GM18951 (cell line): ENCODE data around the gene NIP7.
"Not testable (repeated sequence)": the region's sequence is repeated elsewhere in the genome, so short reads cannot be mapped to it uniquely, and the experiment has no call there.

Experiments
- POLR2A ChIP-seq: IDR thresholded peaks from 4 replicates; pipeline ENCODE4 v1.6.1; 2011; ENCODE audit warnings: mild to moderate bottlenecking; ENCODE audit not compliant: insufficient read length, insufficient read depth; ENCODE audit errors: extremely low read depth
- in situ Hi-C: fragments of 300-500 bp; cut with MboI; formaldehyde crosslinking; loops from one replicate; pipeline ENCODE4 v1.12.0; 2022; ENCODE audit warnings: low sequenced_read_pairs, mixed read lengths, inconsistent platforms; ENCODE audit not compliant: unreplicated experiment

Gene NIP7

DNA sequence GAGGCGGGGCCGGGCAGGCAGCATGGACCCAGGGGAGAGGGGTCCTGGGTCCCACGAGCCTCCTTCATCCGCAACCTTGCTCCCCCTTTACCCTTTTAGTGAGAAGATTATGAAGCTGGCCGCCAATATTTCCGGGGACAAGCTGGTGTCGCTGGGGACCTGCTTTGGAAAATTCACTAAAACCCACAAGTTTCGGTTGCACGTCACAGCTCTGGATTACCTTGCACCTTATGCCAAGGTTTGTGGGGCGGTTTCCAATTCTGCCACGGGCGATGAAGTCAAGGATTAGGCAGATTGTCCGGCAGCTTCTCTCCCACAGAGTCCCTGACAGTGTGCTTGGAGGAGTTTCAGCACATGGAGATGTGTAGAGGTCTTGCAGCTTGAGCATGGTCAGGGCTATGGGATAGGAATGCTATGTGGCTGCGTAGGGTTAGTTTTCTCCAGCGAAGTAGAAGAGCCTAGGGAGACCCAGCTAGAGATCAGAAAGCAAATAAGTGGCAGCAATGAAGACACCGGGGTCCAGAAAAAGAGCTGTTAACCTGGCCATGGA, 598 bp downstream of the NIP7 start:
- in situ Hi-C loops, result no loop called here
- no peak for TF ChIP-seq POLR2A

DNA sequence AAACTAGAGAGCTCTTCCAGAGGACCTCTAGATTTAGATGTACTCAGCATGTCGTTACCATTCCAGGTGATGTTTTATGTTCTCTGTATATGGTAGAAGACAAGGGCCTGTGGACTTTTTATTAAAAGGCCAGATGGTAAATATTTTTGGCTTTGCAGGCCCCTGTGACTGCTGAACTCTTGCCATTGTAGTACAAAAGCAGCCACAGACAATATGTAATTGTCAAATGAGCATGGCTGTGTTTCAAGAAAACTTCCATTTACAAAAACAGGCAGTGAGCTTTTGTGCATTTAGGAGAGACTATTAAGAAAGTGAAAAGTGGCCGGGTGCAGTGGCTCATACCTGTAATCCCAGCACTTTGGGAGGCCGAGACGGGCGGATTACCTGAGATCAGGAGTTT, 4.6 kb downstream of the NIP7 start:
- no peak for TF ChIP-seq POLR2A
- in situ Hi-C loops, result no loop called here

DNA sequence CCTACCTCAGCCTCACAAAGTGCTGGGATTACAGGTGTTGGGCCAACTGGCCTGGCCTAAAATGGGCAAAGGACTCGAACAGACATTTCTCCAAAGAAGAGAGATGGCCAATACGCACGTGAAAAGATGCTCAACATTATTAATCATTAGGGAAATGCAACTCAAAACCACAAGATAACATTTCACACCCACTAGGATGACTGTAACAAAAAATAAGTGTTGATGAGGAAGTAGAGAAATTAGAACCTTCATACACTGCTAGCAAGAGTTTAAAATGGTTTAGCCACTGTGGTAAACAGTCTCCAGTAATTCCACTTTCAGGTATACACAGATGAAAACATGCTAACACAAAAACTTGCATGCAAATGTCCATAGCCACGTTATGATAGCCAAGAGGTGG, 6.4 kb downstream of the NIP7 start:
- in situ Hi-C loops, result no loop called here
- TF ChIP-seq POLR2A, result no peak

DNA sequence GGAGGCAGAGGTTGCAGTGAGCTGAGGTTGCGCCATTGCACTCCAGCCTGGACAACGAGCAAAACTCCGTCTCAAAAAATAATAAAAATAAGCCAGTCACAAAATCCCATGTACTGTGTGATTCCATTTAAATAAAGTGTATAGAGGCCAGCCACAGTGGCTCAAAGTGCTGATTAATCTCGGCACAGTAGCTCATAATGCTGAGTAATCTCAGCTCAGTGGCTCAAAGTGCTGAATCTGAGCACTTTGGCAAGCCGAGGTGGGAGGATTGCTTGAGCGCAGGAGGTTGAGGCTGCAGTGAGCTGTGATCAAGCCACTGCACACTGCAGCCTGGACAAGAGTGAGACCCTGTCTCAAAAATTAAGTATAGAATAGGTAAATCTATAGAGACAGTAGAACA, 7.1 kb downstream of the NIP7 start:
- no peak for TF ChIP-seq POLR2A
- in situ Hi-C loops, result no loop called here

DNA sequence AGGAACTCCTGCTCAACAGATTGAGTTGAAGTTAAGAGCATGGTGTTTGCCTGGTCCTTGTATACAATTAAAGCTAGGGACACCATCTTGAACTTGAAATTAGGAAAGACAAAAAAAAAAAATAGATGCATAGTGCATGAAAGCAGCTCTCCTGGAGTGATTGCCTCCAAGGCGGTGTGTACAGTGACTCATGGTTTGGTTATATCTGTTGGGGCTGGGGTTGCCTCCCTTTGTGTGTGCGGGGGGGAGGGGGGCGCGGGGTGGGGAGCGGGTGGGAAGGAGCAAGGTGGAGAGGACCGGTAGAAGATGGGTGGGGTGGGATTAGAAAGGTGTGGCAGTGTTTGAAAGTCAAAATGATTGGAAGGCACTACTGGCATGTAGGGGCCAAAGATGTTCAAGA, 8.7 kb downstream of the NIP7 start:
- TF ChIP-seq POLR2A, result no peak
- in situ Hi-C loops, result no loop called here

DNA sequence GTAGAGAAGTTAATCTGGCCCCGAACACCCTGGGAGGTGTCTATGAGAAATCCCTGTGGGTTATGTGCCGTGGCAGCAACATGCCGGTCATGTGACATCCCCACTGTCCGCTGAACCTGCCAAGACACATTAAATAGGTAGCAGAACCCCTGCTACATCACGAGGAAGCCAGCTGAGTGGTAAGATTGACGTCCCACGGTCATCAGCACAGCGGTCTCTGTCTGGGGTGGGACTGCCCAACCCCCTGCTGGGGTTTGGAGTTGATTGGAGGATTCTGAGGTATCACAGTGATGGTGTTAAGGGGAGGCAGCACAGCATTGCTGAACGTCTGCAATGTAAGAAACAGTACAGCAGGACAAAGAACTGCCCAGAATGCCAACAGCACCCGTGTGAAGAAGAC, 10.0 kb downstream of the NIP7 start:
- in situ Hi-C loops, result no loop called here
- no peak for TF ChIP-seq POLR2A

DNA sequence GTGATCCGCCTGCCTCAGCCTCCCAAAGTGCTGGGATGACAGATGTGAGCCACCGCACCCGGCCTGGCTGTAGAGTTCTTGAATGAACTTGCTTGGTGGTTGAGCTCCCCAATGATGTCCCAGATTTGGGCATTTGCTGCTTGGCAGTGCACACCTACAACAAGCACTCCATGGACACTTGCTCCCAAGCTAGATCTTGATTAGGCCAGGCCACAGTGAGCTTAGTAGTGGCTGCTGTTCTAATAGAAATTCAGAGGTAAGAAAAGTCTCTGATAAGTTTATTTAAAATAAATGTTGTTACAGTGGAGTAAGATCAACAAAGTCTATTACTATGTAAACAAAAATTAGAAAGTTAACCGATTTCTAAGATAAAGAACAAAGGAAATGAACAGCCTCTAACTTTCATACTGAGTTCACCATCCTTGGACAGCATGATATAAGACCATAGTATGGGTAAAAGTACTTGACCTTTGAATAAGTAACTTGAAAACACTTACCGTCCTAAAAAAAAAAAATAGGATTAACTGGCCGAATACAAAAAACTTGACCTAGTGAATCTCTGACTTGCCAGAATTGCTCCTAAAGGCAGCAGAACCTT, 11.1 kb downstream of the NIP7 start:
- in situ Hi-C loops, result no loop called here
- no peak for TF ChIP-seq POLR2A

DNA sequence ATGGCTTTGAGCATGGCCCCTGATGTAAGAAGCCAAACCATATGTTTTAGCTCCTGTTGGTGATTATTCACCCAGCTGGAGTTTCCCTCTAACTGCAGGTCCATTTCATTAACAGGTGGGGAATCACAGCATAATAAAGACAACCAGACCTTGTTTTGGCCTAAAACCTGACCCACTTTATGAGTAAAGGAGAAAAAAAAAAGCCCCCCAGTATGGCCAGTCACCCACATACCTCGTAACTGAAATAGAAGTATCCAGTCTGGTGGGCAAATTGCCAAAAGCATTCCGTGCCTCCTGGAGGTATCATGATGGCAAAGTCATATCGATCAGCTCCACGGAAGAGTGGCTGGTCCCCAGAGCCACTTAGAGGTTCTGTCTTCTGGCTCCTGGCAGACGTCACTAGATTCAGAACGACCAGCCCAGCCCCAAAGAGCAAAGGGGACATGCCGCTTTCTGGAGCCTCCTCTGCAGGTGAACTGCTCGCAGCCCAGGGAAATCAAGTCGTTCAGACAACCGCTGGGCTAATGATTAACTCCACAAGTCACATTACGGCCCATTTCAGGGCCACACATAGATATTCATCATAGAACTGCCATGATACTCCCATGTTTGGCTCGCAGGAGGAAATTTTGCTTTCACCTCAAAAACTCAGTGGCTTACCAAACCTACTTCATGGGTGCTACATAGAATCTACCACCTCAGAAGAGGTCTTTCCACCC, 11.9 kb downstream of the NIP7 start, which contains the start of gene TMED6:
TSS of gene TMED6 (minus strand) at position 478 of the 719 bp plus-strand sequence. CDS start at position 445, 33 bp downstream.
- TF ChIP-seq POLR2A, result no peak
- in situ Hi-C loops, result no loop called here

DNA sequence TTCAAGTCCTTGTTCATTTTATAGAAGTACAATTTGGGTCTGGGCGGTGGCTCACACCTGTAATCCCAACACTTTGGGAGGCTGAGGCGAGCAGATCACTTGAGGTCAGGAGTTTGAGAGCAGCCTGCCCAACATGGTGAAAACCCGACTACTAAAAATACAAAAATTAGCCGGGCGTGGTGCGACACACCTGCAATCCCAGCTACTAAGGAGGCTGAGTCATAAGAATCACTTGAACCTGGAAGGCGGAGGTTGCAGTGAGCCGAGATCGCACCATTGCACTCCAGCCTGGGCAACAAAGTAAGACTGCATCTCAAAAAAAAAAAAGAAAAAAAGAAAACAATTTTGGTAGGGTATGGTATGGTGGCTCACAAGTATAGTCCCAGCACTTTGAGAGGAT, 20.5 kb downstream of the NIP7 start:
- in situ Hi-C loops, result not testable (repeated sequence)

DNA sequence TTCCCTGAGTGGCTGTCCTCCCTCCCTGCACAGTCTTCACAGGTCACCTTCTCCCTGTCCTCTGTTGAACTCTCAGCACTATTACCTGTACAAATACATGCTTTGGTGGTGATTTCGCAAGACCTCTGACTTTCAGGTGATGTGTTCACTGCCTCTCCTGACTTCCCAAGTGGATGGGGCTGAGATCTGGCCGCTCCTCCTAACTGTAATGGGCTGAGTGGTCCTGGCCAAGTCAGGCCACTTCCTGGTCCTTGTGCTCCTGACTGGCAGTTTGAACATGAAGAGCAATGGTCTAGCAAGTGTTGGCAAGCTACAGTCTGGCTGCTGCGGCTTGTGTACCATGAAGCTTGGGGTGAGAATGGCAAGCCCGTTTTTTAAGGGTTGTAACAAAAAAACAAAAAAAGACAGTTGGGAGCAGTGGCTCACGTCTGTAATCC, 23.7 kb downstream of the NIP7 start:
- in situ Hi-C loops, result no loop called here
- TF ChIP-seq POLR2A, result no peak

DNA sequence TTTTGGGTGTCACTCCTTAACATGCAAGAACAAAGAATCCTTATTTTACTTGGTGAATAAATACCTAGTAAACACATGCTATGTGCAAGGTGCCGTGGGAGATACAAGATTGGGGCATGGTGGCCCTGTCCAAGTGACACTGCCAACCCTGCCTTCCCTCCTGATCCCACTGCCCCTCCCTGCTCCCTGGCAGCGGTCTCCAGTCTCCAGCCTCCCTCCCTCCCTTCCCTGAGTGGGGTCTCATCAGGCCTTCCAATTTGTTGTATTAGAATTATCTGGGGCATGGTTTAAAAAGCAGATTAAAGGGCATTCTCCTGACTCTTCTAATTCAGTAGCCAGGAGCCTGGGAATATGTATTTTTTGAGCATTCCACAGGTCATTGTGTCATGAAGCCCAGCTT, 24.5 kb downstream of the NIP7 start:
- TF ChIP-seq POLR2A, result no peak
- in situ Hi-C loops, result no loop called here

DNA sequence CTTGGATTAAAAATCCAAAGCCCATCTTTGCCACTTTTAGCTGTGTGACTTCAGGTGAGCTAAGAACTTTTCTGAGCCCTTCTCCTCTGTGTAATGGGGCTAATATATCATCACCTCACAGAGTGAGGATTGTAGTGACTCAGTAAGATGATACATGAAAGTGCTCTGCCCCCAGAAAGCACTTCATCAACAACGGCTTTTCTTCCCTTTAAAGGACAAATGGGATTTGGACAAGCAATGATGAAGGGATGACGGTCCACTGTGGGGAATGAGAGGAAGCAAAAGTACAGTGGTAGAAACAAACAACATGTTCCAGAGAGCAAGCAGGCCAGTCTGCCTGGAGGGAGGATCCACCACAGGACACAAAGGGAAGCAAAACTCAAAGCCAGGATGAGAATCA, 26.3 kb downstream of the NIP7 start:
- in situ Hi-C loops, result no loop called here
- no peak for TF ChIP-seq POLR2A

DNA sequence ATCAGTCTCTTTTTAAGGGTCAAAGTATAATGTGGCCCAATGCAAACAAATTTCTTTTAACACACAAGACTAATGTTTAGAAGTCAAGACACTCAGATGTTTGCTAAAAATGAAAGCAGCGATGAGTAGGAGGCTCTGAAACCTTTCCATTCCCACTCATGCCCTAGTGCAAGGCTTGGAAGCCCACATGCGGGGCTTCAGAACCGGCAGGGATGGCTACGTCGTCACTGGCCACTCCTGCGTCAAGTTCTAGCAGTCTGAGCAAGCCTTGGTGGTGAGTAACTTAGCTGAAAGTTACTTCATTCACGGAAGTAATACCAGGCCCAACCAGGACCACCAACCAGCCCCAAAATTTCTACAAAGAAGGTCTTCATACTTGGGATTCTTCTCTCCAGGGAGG, 26.9 kb downstream of the NIP7 start:
- no peak for TF ChIP-seq POLR2A
- in situ Hi-C loops, result no loop called here

DNA sequence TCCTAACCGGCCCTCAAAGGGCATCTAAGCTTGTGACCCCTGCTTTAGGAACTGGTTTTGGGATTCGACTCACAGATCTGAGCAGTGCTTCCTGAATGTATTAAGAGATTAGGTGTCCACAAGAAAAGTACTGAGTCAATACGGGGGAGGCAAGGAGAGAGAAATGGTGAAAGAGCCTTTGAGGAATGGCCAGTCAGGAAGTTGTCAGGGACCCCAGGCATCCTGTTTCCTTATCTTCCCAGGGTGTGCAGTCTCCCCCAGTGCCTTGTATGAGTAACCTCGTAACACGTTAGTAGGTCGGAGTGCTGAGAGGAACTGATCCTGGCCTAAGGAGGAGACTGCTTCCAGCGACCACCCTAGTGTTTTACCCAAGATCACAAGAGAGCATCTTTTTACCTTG, 28.4 kb downstream of the NIP7 start:
- in situ Hi-C loops, result no loop called here
- no peak for TF ChIP-seq POLR2A

DNA sequence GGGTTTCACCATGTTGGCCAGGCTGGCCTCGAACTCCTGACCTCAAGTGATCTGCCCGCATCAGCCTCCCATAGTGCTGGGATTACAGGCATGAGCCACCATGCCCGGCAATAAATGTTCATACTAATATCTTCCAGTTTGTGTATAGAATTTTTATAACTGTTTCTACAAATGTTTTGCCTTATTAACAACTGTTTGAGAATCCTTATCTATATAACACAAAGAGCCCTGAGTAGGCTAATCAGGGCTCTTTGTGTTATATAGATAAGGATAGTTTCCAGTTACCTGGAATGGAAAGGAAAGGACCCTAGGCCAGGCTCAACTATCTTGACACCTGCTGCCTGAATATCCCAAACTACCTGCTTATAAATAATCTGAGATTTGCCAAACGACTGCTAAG, 29.3 kb downstream of the NIP7 start:
- in situ Hi-C loops, result no loop called here

DNA sequence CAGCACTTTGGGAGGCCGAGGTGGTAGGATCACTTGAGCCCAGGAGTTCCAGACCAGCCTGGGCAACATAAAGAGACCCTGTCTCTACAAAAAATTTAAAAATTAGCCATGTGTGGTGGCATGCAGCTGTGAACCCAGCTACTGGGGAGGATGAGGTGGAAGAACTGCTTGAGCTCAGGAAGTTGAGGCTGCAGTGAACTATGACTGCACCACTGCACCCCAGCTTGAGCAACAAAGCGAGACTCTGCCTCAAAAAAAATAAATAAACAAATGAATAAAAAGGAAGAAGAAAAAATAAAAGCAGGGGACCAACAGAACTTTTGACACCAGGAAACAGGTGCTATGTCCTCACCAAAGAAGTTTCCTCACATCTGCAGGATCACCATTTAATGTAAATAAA, 32.0 kb downstream of the NIP7 start:
- in situ Hi-C loops, result no loop called here
- no peak for TF ChIP-seq POLR2A

More for the DNA sequence above, 29.3 kb downstream of the NIP7 start:
- no peak for TF ChIP-seq POLR2A
